Mucosa of descending colon (tissue), 3 donors: ENCODE data around the gene AMOTL2. TPM values are rescaled to one million over a fixed set of nuclear protein-coding genes. Genes with fewer than 3 reads are reported as not detected.

Source experiments
- ATAC-seq: fragments of 200-7000 bp; cut with Tn5 transposase; one replicate; pipeline ENCODE4 v1.9.1; 2020; ENCODE audit warnings: mild to moderate bottlenecking, moderate library complexity
- DNase-seq, 3 donors: peaks; one replicate each; pipeline ENCODE4 v3.0.0-alpha.2; 2020
- H3K36me3 ChIP-seq: fragments of 200-600 bp; one replicate; pipeline ENCODE4 v1.8.0; 2021; ENCODE audit warnings: low read depth, mild to moderate bottlenecking
- H3K4me1 ChIP-seq: fragments of 200-600 bp; one replicate; pipeline ENCODE4 v1.8.0; 2021; ENCODE audit warnings: low read depth, mild to moderate bottlenecking
- H3K4me3 ChIP-seq: fragments of 200-600 bp; one replicate; pipeline ENCODE4 v1.8.0; 2021; ENCODE audit warnings: mild to moderate bottlenecking
- H3K9me3 ChIP-seq: fragments of 200-600 bp; one replicate; pipeline ENCODE4 v1.8.0; 2021; ENCODE audit warnings: mild to moderate bottlenecking
- CTCF ChIP-seq: fragments of 200-600 bp; IDR thresholded peaks from one replicate; pipeline ENCODE4 v1.8.0; 2022; ENCODE audit warnings: antibody characterized with exemption, mild to moderate bottlenecking
- intact Hi-C, 2 donors: fragments of 100-400 bp; cut with DNase I in 1 of 2; cut with micrococcal nuclease in 1 of 2; formaldehyde crosslinking; loops; one replicate each; pipeline versions ENCODE4 v1.11.0 to v1.11.1; 2022; cut with DNase I, micrococcal nuclease
- total RNA-seq, 3 donors: library from RNA; stranded (reverse); fragmentation: NEBNext Ultra II Directional in 2 of 3; extraction: Animal tissue kit (Norgen Biotek cat#: 25700) in 2 of 3; gene quantifications; one replicate each; pipeline versions ENCODE4 v1.2.1 to v1.2.4, GENCODE V29; 2021 to 2023
- donor health status: DM: no; HTN: no; CAD: no; lungs with moderate emphysema.
- donor health status: DM: no; HTN: no; CAD: no.
- donor health status: DM: no; HTN: yes; CAD: no.

Gene AMOTL2
- total RNA-seq, 3 donors from 2014 or later = 17.9 to 35.1 (median 21.2) TPM

- H3K9me3 ChIP-seq = no peaks in the 10 kb centered on the region
- no peak for DNase-seq
- TF ChIP-seq CTCF = no peak
- peaks cover 11% of the 10 kb centered on the region for H3K4me1 ChIP-seq
- intact Hi-C loops = no loop called here
- no peak overlapping the region for H3K4me3 ChIP-seq
- no peaks in the 10 kb centered on the region for H3K36me3 ChIP-seq
- ATAC-seq = peak; percentile 9
These were observed 33.0 kb upstream of the AMOTL2 start for GRCh38 chr3:134407239-134407625.

GRCh38 chr3:134406331-134407238 is 32.3 kb upstream of the AMOTL2 start:
- TF ChIP-seq CTCF = no peak

GRCh38 chr3:134404366-134404885 is 30.2 kb upstream of the AMOTL2 start:
- TF ChIP-seq CTCF = no peak
- Histone ChIP-seq H3K4me3 (no peak overlapping the region), H3K9me3 (peaks cover 4% of the 10 kb centered on the region), H3K4me1 (peaks cover 11% of the 10 kb centered on the region), H3K36me3 (no peaks in the 10 kb centered on the region)
- no peak for DNase-seq
- intact Hi-C loops = no loop called here
- no peak for ATAC-seq

More at GRCh38 chr3:134406331-134407238, 32.3 kb upstream of the AMOTL2 start:
- H3K4me3 ChIP-seq = no peak overlapping the region
- H3K9me3 ChIP-seq = peaks cover 4% of the 10 kb centered on the region
- ATAC-seq = peak; percentile 87
- DNase-seq = peak; percentile 68 to 70 (median 69)
- H3K4me1 ChIP-seq = peaks cover 11% of the 10 kb centered on the region
- intact Hi-C loops = no loop called here
- no peaks in the 10 kb centered on the region for H3K36me3 ChIP-seq

GRCh38 chr3:134397755-134398154 is 23.5 kb upstream of the AMOTL2 start:
- peaks cover 4% of the 10 kb centered on the region for H3K9me3 ChIP-seq
- H3K4me1 ChIP-seq = no peaks in the 10 kb centered on the region
- ATAC-seq = no peak

GRCh38 chr3:134395103-134395502 is 20.9 kb upstream of the AMOTL2 start:
- intact Hi-C loops = no loop called here
- Histone ChIP-seq H3K9me3 (no peaks in the 10 kb centered on the region), H3K4me1 (no peaks in the 10 kb centered on the region), H3K36me3 (no peaks in the 10 kb centered on the region), H3K4me3 (no peak overlapping the region)
- DNase-seq = no peak
- no peak for TF ChIP-seq CTCF
- ATAC-seq = no peak

More at GRCh38 chr3:134397755-134398154, 23.5 kb upstream of the AMOTL2 start:
- Histone ChIP-seq H3K36me3 (no peaks in the 10 kb centered on the region), H3K4me3 (no peak overlapping the region)
- no peak for TF ChIP-seq CTCF
- intact Hi-C loops = no loop called here
- no peak for DNase-seq
